HCT116 (cell line): ENCODE data around the gene ARID5B.

Source experiments
- ATF3 ChIP-seq: IDR thresholded peaks from 2 replicates; pipeline ENCODE4 v1.6.1; 2012
- CEBPB ChIP-seq: IDR thresholded peaks from 2 replicates; pipeline ENCODE4 v1.6.1; 2012; ENCODE audit warnings: low read depth
- CTCF ChIP-seq, 3 experiments: fragments of 200-600 bp in 1 of 3; sonication (generic) in 1 of 3; IDR thresholded peaks in 2 of 3; conservative IDR thresholded peaks in 1 of 3; 2 replicates each; pipeline ENCODE4 v1.5.1; 2012 to 2017; ENCODE audit warnings: low read depth in 2 of 3, low read length in 2 of 3, antibody characterized with exemption in 1 of 3, borderline replicate concordance in 1 of 3, control low read depth in 1 of 3, mild to moderate bottlenecking in 1 of 3, mixed read lengths in 1 of 3, mixed run types in 1 of 3, moderate library complexity in 1 of 3; ENCODE audit not compliant: insufficient read depth in 1 of 3
- ELF1 ChIP-seq: IDR thresholded peaks from 2 replicates; pipeline ENCODE4 v1.6.1; 2012; ENCODE audit warnings: low read depth, borderline replicate concordance
- EZH2 ChIP-seq: fragments of 200-600 bp; sonication (generic); IDR thresholded peaks from 2 replicates; pipeline ENCODE4 v1.6.1; 2017; ENCODE audit warnings: antibody characterized with exemption, mixed run types
- EZH2phosphoT487 ChIP-seq: fragments of 200-600 bp; IDR thresholded peaks from 2 replicates; pipeline ENCODE4 v1.6.1; 2018; ENCODE audit warnings: antibody characterized with exemption, borderline replicate concordance
- MAX ChIP-seq: IDR thresholded peaks from 2 replicates; pipeline ENCODE4 v1.6.1; 2012
- POLR2A ChIP-seq: IDR thresholded peaks from 2 replicates; pipeline ENCODE4 v1.7.0; 2011; ENCODE audit warnings: borderline replicate concordance; ENCODE audit not compliant: insufficient read depth, insufficient read length; ENCODE audit errors: extremely low read depth
- POLR2AphosphoS5 ChIP-seq: IDR thresholded peaks from 2 replicates; pipeline ENCODE4 v1.6.1; 2011; ENCODE audit warnings: mild to moderate bottlenecking, low read depth, low read length, moderate library complexity
- REST ChIP-seq: IDR thresholded peaks from 2 replicates; pipeline ENCODE4 v1.6.1; 2012; ENCODE audit warnings: low read depth
- SIN3A ChIP-seq: IDR thresholded peaks from 2 replicates; pipeline ENCODE4 v1.6.1; 2012; ENCODE audit warnings: low read depth
- SP1 ChIP-seq: IDR thresholded peaks from 2 replicates; pipeline ENCODE4 v1.6.1; 2012; ENCODE audit warnings: low read depth
- YY1 ChIP-seq: IDR thresholded peaks from 2 replicates; pipeline ENCODE4 v1.6.1; 2011; ENCODE audit warnings: low read length, low read depth, moderate library complexity, mild to moderate bottlenecking; ENCODE audit not compliant: insufficient replicate concordance; ENCODE audit errors: extremely low read depth
- ZFX ChIP-seq: fragments of 450-650 bp; IDR thresholded peaks from 2 replicates; pipeline ENCODE4 v1.6.1; 2017

- no peak for TF ChIP-seq YY1
- TF ChIP-seq POLR2A: no peak
- TF ChIP-seq SP1: no peak
- no peak for TF ChIP-seq CTCF (IDR thresholded peaks at IDR 0.05 in 2 of 3, conservative IDR thresholded peaks at IDR 0.05 in 1 of 3; ENCODE audit: borderline replicate concordance in 1 of 3, insufficient read depth in 1 of 3, low read depth in 2 of 3, low read length in 2 of 3)
- TF ChIP-seq EZH2: no peak
- TF ChIP-seq MAX: no peak
- TF ChIP-seq EZH2phosphoT487: no peak
- TF ChIP-seq POLR2AphosphoS5: no peak
- TF ChIP-seq SIN3A: no peak
- no peak for TF ChIP-seq CEBPB
- no peak for TF ChIP-seq REST
- no peak for TF ChIP-seq ZFX
- TF ChIP-seq ATF3: no peak
- no peak for TF ChIP-seq ELF1
Observed at GRCh38 chr10:61990761-61991135, 89.2 kb downstream of the ARID5B start.
